NCI-H2171 (cell line): ENCODE results near the gene SHB.
"Not testable (repeated sequence)": the region's sequence is repeated elsewhere in the genome, so short reads cannot be mapped to it uniquely, and the experiment has no call there.

ENCODE experiments used
- DNase-seq: peaks from one replicate; lab custom pipeline; 2025; lab: John Stamatoyannopoulos, UW

Gene SHB

DNA sequence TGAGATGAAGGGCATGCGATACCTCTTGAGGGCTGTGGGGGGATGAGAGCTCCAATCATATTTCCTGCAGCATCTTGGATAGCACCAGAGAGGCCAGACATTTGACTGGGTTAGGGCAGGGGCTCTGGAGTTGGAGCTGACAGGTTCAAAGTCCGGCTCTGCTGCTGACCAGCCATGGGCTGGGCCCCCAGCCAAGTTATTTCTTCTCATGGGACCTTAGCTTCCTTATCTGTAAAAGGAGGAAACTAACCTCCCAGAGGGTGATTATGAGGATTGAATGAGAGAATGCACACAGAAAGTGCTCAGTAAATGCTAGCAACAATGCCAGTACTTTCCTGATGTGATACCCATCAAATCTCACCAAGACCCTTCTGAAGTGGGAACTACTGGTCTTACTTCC, 99.9 kb downstream of the SHB start:
- no peak for DNase-seq

DNA sequence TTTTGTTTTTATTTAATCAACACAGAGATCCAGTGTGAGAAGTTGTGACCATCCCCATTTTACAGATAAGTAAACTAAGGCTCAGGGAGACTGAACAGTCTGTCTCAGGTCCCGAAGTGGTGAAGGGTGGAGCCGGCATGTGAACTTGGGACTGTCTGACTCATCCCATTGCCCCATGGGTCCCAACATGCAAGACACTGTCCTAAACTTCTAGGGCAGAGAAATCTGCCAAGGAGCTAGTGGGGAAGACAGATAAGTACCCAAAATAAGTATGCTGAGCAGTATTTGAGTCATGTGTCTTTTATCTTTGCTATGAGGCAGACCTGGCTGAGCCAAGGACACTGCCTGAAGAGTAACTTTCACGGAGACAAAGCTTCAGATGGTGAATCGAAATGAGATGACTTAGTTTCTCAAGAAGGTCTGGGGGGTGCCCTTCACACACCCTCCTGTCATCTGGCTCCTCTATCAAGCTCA, 100.8 kb downstream of the SHB start:
- DNase-seq: no peak

DNA sequence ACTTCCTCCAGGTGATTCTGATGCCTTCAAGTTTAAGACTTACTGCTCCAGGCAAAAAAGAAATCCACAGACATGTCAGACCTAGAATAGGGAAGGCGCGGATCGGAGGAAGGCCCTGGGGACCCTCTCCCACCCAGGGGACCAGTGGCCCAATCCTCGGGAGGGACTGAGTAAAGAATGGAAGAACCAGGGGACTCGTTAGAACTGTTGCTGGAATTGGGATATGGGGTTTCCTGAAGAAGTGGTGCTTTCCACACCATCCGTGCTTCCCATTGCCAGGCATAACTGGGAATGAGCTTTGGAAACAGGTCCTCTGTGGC, 101.3 kb downstream of the SHB start:
- DNase-seq: no peak

DNA sequence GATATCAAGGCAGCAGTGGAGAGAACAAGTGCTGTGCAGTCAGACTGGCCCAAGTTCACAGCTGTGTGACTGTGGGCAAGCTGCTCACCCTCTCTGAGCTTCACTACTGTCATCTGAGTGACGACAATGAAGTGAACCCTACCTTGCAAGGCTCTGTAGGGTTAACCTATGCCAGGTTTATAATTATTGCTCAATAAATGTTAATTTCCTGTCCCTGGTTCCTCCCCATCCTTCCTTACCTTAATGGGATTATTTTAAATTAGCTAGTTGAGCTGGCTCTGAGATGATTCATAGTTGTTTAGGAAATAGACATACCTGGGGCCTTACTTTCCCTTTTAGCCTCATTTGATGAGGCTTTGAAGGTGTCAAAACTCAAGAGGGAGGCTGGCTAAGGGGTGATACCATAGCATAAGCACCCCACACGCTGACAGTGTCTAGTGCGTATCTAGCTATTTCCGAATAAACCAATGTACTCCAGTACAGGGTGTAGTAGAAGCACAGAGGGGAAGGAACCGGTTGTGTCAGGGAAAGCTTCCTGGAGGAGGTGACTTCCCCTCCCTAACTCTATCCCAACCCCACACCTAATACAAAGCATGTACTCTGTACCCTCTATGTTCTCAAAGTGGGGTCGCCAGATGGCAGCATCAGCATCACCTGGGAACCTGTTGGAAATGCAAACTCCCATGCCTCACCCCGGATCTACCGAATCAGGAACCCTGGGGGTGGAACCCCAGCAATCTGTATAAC, 101.8 kb downstream of the SHB start:
- no peak for DNase-seq

DNA sequence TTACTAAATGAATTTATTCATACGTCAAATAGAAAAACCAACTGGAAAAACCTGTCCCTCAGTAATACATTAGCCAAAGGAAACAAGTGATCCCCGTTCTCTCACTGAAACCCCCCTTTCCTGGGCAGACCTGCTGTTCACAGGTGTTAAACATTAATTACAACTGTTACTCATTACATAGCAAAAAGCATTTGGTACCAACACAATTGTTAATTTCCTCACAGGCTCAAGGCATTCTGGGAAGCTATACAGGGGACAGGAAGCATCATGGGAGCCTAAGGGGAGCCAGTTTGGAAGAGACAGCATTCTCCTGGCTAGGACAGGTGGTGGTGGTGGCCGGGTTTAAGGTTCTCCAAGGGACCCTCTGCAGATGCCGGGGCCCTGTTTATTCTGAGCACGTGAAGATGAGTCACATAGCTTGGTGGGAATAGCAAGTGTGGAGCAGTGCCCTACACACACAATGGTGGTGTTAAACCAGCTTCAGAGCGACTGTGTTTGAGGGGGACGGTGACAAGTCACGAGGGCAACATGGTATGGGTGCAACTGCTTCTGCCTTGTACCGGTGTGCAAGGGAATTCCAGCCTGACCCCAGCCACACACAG, 102.5 kb downstream of the SHB start:
- no peak for DNase-seq

DNA sequence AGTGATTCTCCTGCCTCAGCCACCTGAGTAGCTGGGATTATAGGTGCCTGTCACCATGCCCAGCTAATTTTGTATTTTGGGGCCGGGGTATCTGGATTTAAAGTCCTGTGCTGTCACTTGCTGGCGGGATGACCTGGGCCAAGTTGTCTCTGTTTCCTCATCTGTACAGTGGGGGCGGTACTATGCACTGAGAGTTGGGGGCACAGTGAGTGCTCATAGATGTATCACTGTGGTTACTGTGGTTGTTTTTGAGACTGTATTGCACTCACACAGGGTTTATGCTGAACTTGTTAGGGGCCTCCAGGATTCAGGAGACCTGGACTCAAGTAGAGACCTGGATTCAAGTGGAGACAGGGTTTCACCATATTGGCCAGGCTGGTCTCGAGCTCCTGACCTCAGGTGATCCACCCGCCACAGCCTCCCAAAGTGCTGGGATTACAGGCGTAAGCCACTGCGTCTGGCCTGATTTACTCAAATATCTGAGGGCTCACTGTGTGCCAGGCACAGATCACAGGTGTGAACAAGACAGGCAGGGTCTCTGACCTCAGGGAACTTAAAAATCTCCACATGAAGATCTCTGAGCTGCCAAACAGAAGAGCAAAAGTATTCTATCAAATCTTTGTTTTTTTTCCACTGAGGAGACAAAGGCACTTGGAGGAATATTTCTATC, 103.2 kb downstream of the SHB start:
- DNase-seq: not testable (repeated sequence)

DNA sequence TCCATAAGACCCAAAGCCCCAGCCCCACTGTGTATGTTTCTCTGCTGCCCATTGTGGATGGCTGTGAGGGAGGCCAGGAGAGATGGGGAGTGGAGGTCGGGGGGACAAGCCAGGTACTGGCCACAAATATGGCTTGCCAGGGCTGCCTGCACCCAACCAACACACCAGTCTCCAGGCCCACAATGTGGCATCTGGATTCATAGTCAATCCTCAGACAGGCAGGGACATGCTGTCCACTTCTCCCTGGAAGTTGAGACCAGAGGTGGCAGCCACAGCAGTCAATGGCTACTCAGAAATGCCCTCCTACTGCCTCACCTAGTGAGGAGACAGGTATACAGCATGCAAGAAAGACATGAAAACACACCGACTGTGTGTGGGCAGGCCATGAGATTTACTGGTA, 103.9 kb downstream of the SHB start:
- no peak for DNase-seq

DNA sequence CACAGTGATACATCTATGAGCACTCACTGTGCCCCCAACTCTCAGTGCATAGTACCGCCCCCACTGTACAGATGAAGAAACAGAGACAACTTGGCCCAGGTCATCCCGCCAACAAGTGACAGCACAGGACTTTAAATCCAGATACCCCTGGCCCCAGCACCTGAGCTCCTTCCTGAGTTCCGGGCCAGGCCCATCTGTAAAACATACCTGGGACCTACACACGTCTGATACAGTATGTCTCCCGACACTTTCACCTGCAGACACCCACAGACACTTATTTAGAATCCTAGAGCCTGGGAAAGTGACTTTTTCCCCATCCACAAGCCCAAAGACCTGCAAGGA, 104.3 kb downstream of the SHB start:
- DNase-seq: no peak

DNA sequence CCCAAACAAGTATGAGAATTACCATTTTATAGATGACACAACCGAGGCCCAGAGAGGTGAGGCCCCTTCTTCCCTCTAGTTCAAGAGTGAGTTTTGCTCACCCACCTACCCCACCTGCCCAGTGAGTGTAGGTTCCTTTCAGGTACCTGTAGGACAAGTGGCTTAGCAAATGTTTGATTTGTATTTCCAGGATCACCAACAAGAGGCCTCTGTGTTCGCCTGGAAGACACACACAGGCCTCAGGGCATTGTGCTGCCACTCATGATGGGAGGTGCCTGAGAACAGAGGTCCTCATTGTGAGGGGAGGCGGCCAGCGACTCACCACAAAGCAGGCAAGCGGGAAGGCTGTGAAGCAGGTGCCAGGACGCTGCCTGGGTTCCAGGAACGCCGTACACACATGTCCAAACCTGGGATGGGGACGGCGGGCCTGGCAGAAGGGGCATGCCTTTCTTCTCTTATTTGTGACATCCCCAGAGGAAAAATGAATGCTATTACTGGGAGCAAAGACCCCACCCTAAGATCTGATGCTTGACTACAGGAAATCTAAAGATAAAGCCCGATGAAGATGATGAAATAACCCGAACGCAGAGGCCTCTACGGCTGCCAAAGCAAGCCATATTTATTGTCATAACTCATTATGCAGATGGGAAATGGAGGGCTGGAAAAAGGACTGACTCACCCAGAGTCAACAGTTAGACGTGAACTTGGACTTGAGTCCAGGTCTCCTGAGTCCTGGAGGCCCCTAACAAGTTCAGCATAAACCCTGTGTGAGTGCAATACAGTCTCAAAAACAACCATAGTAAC, 104.9 kb downstream of the SHB start:
- DNase-seq: no peak

DNA sequence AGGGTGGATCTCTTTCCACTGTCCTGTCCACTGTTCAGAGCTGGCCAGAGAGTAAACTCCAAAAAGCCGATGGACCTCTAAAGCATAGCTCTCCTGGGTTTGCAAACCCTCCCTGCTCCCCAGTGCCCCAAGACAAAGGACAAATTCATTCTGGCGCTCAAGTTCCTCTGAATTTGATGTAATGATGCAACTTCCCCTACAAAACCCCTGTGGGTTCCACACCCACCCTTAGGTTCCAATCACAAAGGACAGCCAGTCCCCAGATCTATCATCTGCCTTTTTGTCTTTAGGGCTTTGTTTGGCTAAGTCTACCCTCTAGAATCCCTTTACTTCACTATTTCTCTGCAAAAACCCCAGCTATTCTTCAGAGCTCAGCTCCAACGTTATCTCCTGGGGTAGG, 107.7 kb downstream of the SHB start:
- no peak for DNase-seq

DNA sequence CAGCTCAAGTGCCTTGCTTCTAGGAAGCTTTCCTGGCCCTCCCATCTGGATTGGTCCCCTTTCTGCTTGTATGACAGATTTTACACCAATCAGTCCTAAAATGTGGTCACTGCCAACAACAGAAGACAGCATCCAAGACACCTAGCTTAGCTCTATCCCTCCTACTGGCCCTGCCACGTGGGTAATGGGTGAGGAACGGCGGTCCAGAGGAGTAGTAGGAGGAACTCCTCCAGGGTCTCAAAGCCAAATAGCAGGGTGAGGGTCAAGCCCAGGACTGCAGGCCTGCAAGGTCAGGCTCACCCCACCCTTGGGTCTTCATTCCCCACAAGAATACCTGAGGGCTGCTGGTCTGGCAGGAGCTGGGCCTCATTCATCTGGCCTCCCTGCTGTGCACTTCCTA, 108.4 kb downstream of the SHB start:
- DNase-seq: no peak

DNA sequence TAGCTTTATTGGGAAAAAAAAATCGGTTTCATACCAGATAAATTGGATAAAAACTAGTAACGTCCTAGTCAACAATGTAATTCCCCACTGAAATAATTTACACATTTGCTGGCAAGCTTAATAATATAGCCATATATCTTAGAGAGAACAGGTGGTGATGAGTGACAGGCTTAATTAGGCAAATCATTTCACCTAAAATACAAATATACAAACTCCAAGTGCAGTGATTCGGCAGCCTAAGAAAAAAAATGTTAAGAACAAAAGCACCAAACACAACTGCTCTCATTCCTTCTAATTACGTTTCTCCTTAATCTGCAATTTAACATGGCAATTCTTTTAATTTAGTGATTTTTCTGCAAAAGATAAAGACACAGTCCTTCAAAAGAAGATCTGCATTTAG, 109.1 kb downstream of the SHB start:
- no peak for DNase-seq

DNA sequence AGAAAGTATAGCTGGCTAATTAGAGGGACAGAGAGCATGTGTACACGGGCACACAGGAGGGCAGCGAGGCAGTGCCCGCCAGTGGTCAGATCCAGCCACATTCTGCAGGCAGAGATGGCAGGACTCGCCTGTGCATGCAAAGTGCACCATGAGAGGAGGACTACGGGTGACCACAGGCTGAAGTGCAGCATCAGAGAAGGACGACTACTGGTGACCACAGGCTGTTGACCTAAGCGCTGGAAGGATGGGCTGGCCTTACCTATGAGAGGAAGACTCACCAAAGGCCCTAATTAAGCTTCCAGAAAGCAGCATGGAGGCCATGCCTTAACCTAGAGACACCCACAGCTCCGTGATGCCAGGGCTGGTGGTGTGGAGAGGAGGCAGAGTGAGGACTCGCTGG, 110.9 kb downstream of the SHB start:
- no peak for DNase-seq

DNA sequence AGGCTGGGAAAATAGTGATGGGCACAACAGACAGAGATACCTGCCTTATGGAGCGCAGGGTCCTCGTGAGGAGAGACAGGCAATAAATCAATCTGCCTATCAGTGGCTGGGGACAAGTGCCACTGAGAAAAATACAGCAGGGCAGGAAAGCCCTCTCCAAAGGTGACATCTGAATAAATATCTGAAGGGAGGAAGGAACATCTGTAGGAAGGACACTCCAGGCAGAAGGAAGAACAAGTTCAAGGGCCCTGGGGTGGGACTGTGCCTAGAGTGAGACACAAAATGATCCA, 111.4 kb downstream of the SHB start:
- no peak for DNase-seq

DNA sequence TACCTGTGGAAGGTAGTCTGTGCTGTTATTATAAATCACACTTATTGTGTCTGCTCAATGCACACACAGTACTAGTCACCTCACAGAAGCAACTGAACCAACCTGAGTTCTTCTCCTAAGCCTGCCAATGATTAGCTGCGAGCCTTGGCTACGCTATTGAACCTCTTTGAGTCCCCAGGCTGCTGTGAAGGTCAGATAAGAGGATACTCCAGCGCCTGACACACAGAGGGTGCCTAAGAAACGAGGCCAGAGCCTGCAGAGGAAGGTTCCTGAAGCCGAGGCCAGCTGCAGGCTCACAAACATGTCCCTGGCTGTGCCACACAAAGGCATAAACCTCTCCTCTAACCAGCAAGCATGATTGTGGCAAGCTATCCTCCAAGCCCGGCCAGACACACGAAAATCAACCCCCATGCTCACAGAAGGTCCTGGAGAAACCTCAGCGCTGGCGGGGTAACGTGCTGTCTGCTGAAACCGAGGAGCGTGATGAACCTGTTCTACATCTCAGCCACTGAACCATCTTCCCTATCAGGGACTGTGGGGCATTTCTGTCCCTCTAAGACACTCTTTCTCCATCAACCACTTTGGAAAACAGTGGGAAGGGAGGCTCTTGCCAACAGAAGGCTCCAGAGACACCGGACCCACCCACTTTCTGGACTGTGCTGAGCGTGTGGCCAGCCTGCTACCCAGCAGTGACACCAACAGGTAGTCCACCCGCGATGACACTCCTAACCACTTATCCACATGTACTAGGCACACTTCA, 111.9 kb downstream of the SHB start:
- DNase-seq: no peak

DNA sequence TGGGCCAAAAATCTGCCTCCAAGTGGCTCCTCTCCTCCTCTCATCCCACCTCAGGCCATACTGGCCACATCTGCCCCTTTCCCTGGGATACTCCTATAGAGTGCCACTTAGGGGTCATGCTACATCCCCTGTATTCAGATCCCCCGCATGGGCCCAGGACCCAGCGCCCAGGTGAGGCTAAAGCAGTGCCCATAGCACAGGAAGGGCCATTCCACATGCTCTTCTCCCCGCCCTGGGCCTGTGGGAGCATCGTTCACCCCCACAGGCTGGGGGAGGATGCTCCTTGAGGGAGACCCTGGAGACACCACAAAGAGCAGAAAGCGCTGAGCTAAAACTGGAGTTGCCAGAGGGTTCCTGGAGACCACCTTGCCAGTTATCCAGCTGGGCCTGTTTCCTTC, 112.6 kb downstream of the SHB start:
- DNase-seq: no peak

DNA sequence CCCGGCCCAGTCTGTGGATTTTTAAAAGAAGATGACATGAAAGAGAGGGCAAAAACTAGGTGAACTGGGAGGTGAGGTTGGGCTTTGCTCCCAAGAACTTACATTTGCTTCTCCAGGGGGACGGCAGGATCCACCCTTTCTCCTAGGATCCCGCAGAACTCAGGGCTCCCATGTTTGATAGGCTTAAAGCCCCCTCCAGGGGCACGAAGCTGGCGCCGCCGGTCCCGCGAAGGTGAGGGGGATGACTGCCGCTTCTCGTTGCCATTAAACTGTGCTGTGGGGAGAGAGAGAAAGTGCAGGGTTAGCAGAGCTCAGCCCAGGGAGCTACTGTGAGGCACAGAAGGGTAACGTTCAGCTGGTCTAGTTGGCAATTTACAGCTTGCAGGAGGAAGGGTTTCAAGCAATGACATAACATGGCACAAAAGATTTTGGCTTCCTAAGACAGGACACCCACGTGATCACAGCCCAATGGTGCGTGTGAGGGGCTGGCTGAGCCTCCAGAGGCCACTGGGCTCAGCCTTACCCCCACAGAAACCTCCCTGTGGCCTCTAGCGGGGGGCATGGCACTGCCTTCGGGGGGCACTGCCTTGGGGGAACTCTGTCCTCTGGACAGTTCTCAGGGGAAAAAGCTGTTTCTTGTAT, 113.1 kb downstream of the SHB start:
- DNase-seq: no peak

DNA sequence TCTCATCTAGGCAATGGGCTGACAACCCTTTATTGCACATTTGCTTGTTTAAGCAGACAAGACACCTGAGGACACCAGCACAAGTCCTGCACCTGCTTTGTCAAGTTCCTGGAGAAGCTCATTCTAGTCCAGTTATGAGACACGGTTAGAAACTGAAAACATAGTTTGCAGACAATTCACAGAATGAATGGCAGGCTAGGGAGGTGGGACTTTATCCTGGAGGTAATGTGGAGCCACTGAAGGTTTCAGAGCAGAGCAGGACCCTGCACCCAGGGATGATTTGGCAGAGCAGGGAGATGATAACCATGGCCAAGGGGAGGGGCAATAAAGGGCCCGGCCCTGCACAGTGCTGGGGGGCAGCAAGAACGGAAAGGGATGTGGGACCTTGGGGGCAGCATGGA, 114.4 kb downstream of the SHB start:
- no peak for DNase-seq

DNA sequence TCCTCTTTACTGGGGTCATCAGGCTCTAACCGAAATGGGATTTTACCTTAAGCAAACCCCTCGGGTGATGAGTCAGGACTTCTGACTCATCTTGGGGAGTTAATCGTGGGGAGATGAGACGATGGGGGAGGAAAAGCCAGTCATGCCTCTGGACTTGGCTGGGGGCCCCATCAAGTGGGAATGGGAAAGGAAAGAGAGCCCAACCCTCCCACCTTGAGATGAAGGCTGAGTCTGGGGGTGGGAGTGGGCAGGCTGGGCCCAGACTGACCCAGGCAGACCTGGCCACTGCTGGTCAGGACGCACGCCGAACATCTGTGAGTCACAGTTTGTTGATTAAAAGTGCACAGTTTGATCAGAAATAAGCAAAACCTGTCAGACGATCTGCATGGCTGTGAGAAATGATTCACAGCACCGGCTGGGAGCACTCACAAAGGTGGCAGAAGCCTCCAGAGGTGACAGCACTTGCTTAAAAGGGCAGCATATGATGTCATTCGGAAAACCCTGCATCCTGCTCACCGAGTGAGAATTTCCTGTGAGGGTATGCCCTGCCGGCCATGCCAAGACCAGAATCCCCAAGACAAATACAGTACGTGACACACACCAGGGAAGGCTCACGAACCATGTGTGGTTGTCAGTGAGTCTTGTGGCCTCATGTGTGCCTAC, 115.1 kb downstream of the SHB start:
- DNase-seq: no peak

DNA sequence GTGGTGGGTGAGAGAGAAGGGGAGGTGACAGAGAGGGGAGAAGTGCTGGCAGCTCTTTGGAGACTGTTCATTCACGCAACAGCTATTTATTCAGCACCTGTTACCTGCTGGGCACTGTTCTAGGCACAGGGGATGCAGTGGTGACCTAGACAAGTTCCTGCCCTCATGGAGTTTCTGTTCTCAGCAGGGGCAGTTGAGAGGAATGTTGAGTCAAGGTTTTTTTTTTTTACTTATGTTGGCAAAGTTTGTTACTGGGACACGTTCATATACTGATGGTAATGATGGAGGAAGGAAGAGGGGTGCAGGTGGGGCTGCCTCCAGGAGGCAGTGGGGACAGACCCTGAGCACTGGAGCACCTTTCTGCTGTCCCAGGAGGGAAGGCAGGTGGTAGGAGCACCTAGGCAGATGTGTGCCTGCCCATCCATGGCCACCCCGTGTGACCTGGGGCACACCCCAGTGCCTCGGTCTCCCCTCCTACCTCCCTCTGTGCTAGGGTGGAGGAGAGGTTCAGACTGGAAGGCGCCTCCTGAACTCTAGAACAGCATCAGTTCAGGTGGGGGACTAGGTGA, 115.7 kb downstream of the SHB start:
- DNase-seq: no peak

DNA sequence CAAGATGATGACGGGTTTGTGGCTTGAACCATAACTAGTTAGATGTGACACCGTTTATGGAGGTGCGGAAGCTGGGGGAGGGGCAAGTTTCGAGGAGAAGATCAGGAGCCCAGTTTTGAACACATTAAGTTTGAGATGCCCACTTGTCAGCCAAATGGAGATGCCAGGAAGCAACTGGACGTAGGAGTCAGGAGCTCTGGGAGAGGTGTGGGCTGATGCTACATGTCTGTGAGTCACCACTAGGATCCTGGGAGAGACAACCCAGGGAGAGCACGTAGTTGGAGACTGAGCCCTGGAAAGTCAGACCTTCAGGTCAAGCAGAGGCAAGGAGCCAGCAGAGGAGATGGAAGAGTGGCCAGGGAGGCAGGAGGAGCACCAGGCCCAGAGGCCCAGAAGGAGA, 116.3 kb downstream of the SHB start:
- DNase-seq: no peak
